Cardiac septum (tissue), 1 donor: ENCODE results near the gene LNX1. TPM values are rescaled to one million over a fixed set of nuclear protein-coding genes. Genes with fewer than 3 reads are reported as not detected.

Experiments
- DNase-seq: peaks from one replicate; pipeline ENCODE4 v3.0.0-alpha.2; 2020; ENCODE audit warnings: low spot score
- intact Hi-C: fragments of 100-400 bp; cut with DNase I; formaldehyde crosslinking; loops from one replicate; pipeline ENCODE4 v1.14.0; 2022
- total RNA-seq: library from RNA; stranded (reverse); fragmentation: NEBNext Ultra II Directional; extraction: Animal tissue kit (Norgen Biotek cat#: 25700); gene quantifications from one replicate; pipeline ENCODE4 v1.2.1, GENCODE V29; 2021
- donor health status: DM: no; HTN: no; CAD: no.

LNX1 gene
- total RNA-seq, 1 donor from 2014 or later: 1.8 TPM

DNA sequence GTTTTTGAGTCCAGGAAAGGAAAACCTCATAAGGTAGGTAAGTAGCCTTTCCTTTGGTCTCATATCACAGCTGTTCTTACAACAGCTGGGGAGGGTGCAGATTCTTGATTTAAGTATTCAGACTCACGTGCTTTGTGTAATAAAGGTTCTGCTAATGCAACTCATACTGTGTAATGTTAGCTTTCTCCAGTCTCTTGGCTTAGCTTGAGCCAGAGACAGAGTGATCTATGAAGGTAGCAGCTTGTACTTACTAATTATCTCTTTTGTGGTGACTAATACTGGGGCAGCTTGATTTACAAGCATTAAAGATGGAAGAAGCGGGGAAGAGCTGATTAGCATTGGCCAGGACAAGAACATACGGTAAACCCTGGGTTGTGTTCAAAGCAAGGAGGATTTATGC lies 80.3 kb downstream of the LNX1 start:
- intact Hi-C loops: no loop called here
- DNase-seq: no peak

DNA sequence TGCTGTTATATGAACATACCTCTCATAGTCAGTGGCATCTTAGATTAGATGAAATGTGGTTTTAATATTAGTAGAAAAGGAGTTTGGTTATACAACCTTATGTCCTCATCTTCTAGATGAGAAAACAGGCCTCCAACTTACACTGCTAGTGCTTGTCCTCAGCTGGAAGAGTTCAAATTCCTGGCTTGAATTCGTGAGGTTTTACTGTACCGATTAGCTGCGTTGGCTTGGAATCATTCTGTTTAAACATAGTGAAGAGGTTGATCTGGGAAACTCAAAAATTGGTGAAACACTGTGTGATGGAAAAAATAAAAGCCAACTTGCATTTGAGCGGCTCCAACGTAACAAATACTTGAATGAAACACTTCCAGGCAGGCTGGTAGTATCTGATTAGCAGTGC lies 81.0 kb downstream of the LNX1 start:
- no peak for DNase-seq

DNA sequence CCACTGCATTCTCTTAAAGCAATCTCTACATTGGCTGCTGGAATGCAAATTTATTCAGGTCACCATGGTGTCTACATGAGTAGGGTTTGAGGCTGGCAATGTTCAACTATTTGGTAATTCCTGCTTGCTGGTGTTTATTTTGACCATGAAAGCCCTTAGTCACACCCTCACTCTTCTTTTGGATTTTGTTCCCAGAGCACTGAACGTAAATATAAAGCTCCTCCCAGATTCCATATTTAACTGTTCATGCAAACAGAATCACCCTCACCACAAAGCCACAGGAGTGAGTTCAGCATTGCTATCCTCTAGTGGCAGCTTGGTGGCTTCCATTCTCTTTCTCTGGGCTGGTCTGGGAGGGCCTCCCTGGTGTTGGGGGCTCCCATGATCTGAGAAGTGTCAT lies 82.8 kb downstream of the LNX1 start:
- intact Hi-C loops: loop anchor here (5.0 to 10.0 kb wide), 3 partner anchors 194 to 709 kb away; no protein-coding TSS in a partner anchor
- DNase-seq: no peak

More for the DNA sequence above, 81.0 kb downstream of the LNX1 start:
- intact Hi-C loops: no loop called here

DNA sequence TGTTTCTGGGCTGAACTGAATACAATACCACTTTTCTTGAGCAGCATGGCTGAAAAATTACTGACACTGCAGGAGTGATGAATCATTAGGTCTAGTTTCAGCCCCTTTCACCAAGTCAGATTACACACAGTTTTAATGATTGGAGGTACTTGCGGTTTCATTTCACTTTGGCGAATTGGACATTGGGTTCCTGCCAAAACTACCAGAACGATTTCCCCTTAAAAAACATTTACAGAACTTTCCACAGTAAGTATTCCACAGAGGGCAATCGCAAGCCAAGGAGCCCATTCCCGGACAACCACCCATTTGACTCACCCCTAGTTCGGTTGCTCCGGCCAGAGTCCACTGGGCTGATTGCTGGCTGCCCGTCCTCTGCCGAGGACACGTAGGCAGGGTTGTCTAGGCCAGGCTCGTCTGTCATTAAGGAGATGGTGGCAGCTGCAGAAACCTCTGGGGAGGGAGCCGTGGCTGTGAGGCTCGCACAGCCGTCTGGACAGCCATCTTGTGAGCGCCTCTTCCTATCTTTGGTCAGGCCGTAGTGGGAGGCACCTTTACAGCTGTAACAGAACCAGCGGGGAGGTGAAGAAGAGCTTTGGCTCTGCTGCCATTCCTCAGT lies 83.5 kb downstream of the LNX1 start:
- intact Hi-C loops: loop anchor here (5.0 to 10.0 kb wide), 3 partner anchors 195 to 710 kb away; no protein-coding TSS in a partner anchor
- DNase-seq: peak; percentile 80

DNA sequence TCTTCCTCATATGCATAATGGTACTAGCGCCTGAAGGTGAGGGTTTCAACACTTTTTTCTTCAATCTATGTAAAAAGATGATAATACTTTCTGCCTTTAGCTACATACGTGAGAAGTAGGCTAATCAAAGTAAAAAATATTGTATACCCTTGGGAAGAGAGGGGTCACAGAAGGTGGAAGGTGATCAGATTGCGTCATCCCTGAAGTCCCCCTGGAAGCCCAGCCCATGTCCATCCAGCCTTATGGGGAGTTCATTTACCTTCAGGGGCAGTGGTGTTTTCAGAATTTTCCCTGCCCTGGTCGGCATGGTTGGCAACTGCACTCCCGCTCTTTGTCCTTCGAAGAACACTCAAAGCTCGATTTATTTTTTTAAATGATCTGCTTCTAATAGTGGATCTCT lies 84.2 kb downstream of the LNX1 start:
- DNase-seq: no peak
- intact Hi-C loops: loop anchor here (5.0 to 10.0 kb wide), 3 partner anchors 195 to 710 kb away; no protein-coding TSS in a partner anchor

DNA sequence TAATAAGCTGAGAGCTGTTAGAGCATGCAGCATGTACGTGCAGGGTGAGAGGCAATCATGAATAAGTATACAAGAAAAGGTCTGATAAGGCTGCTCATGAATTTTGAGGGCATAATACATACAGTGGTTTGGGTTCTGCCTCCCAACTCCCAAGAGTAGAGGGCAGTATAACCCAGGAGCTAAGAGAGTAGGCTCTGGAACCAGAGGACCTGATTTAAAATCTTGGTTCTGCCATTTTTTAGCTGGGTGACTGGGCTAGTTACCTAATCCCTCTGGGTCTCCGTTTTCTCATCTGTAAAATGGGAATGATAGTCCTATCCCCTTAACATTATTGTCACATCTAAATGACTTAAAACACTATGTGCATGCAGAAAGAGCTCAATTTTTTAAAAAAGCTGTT lies 85.3 kb downstream of the LNX1 start:
- intact Hi-C loops: loop anchor here (5.0 to 10.0 kb wide), 3 partner anchors 196 to 711 kb away; no protein-coding TSS in a partner anchor
- DNase-seq: no peak

DNA sequence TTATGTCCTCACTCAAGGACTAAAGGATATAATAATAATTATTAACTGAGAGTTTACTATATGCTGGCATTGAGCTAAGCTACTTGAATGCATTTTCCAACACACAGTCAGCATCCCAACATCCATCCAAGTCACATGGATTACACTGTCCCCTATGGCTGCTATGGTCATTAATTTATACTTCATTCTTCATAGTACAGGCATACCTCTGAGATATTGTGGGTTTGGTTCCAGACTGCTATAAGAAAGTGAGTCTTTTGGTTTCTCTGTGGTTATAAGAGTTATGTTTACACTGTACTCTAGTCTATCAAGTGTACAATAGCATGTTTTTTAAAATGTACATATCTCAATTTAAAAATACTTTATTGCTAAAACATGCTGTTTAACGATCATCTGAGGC lies 89.2 kb downstream of the LNX1 start:
- DNase-seq: no peak
- intact Hi-C loops: loop anchor here (10.0 kb wide), 1 partner anchor 353 kb away; no protein-coding TSS in a partner anchor

DNA sequence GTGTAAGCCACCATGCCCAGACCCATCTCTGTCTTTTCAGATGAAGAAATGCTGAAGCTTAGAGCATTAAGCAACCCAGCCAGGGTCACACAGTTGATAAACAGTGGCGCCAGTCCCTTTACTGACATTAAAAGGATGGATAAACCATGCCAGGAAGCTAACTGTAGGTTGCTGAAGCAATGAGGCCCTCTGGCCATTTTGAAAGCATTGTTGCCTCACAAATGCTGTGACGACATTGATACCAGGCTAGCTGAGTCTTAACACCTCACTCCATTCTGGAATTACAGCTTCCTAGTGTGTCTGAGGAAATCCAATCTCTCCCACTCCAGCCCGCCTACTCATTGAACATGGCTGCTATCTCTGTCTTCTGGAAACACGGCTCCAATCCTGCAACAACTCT lies 89.7 kb downstream of the LNX1 start:
- intact Hi-C loops: loop anchor here (10.0 kb wide), 1 partner anchor 353 kb away; no protein-coding TSS in a partner anchor
- no peak for DNase-seq

DNA sequence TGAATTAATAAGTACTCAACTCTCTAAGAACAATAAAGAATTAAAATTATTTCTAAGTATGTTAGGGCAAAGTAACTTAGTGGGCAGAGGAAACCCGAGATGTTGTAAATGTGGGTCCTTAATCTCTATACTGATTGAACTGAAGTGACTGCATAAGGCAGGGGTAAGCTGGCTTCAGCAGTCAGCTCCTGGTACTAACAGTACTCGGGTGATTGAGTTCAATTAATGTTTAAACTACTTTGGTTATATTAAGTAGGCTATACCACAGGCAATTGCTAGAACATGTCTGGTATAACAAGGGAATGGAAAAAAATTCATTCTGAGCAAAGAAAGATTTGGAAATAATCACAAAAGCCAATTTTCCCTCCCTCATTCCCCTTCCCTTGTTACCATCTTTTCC lies 90.7 kb downstream of the LNX1 start:
- no peak for DNase-seq
- intact Hi-C loops: loop anchor here (10.0 kb wide), 1 partner anchor 354 kb away; no protein-coding TSS in a partner anchor

DNA sequence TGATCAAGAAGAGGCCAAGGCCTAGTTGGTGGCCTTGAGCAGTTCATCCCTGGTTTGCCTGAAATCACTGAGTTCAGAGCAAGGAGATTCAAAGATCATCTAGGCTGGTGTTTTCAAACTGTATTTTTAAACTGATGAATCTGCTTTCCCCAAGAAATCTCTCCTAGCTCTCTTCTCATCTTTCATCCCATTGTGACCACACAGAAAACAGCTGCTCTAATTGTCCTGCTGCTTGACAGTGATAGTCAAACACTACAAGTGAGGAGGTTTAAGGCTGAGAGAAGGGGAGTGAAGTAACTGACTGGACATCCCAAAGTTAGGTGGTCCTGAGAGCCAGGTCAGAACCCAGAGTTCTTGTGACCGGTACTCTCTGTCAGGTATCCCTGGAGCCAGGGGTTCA lies 91.5 kb downstream of the LNX1 start:
- intact Hi-C loops: loop anchor here (5.0 to 10.0 kb wide), 2 partner anchors 355 to 408 kb away; no protein-coding TSS in a partner anchor

DNA sequence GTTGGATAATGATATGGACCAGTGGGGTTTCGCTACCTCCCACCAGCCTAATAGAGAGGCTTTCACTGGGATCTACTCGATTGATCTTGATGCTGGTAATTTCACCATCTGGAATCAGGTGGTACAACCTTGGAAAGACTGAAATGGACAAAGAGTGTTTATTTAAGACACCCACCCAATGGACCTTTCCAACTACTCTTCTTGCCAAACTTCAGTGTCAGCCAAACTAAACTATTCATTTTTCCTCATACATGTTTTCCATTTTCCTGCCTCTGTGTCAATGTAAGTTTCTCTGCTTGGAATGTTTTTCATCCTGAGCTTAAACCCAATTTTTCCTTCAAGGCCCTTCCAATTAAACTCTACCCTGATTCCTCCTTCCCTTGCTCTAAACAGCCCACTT lies 92.6 kb downstream of the LNX1 start:
- DNase-seq: no peak
- intact Hi-C loops: loop anchor here (5.0 kb wide), 1 partner anchor 409 kb away; no protein-coding TSS in a partner anchor

More for the DNA sequence above, 91.5 kb downstream of the LNX1 start:
- DNase-seq: no peak

DNA sequence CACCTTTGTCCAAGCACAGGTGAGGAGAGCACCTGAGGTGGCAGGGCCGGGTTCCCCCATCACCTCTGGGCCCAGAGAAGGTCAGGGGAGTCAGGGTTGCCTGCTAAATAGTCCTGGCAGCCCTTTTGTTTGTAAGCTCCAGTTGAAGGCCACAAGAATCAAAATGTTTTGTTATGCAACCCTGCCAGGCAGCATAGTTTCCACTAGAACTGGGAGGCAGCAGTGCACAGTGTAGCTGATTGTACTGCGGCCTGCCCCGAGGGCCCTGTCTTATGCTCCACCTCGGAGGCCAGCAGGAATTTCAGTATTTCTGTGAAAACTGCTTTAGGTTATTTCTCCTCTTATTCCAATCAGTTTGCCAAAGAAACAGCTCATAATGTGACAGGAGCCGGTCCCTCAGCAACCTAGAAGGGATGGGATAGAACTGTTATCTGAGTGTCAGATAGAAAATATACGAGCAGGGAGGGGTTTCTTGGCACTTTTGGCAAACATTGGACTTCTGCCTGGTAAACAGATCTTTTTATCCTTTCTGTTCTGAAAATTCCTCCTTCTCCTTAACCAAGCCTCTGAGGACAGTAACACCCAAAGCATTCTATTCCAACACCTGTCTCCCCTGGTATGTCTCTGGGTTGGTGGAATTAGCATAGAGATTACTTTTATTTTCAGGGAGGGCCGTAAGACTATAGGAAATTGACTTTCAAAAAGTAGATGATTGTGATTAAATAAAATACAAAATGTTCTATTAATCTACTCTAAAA lies 93.6 kb downstream of the LNX1 start:
- no peak for DNase-seq
- intact Hi-C loops: loop anchor here (5.0 kb wide), 1 partner anchor 410 kb away; no protein-coding TSS in a partner anchor

DNA sequence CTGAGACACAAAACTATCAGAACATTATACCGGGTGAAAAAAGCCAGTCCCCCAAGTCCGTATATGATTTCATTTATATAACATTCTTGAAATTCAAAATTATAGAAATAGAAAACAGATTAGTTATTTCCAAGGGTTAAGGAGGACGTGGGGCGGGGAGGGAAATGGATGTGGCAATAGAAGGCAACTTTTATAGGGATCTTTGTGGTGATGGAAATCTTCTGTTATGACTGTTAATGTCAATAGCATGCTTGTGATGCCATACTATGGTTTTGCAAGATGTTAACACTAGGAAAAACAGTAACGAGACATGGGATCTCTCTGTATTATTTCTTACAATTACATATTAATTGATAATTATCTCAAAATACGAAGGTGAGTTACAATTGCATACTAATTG lies 96.4 kb downstream of the LNX1 start:
- no peak for DNase-seq
- intact Hi-C loops: loop anchor here (5.0 kb wide), 1 partner anchor 412 kb away; no protein-coding TSS in a partner anchor

DNA sequence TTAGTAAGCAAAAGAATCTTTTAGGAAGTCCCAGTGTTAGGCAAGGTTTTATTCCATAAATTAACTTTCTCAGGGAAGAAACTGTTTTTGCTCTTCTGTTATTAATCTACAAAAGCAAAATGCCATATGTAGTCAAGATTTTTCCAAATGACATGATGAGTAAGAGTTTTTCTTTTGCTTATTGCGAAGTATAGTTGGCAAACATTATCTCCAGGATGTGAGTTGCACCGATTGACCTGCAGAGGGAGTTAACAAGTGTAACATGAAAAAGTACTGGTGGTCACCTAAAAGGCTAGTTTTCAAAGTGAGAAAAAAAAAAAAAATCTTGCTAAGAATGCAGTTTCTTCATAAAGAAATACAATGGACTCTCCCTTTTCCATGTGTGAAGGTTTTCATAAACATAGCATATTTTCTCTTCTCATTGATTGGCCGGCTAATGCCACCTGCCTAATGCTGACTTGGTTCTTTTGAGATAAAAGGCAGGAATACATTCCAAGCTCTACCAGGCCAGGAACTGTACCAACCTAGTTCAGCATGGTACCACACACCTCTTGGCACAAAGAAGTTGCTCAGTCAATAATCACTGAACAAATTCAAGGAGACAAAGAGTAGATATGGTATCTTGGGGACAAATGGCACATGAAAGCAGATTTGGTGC lies 100.2 kb downstream of the LNX1 start:
- intact Hi-C loops: no loop called here
- no peak for DNase-seq

DNA sequence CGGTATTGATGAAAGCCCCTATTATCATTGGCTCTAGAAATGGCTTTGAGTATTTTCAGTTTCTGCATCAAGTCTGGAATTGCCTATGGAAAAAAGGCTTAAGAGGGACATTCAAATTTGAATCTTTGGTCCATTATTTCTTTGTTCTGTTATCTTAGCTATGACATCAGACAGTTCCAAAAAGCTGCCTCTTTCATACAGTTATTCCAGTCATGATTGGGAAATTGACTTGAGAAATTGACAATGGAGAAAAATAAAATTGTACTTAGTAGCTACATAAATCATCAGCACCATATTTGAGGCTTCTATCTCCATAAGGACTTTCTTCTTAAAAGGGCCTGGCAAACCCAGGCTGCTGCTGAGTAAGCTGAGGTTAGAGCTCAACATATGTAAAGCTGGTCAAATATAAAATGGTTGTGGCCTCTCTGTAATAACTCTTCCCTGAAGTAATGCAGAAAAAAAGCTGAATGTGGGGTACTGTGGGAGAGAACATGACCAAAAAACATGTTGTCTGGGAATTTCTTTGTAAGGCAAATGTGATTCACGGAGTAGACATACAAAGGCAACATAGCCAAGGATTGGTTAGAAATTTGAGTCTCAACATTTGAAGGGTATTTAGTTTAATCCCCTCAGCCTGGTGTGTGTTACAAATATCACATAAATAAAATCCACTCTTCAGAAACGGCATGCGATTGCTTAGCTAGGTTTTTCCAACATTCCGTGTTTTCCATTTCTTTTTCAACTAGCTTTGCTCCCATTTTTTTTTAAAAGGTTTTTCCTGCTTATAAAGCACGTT lies 100.9 kb downstream of the LNX1 start:
- intact Hi-C loops: no loop called here
- DNase-seq: no peak

DNA sequence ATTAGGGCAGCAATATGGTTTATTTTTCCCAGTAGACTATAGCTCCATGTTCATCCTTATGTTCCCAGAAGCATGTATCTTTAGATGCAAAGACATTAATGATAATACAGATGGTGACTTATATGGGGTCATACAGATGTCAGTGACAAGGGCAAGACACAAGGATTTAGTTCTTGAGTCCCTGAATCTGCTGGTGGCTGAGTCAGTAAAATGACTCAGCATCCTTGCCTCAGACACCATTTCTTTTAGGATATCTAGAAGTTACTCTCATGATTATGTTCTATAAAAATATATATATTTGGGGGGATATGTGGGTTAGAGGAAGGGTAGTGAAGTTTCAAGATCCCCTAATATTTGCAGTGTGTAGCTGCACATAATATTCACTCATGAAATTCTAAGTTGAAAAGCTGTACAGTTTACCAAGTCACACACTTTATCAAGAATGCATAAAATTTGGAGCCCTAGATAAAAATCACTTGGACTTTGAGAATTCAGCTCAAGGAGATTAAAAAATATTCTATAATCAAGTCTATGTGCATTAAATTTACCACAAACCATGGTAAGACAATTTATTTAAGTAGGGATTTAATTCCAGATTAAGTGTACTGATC lies 101.9 kb downstream of the LNX1 start:
- DNase-seq: no peak
- intact Hi-C loops: loop anchor here (5.0 kb wide), 1 partner anchor 728 kb away; no protein-coding TSS in a partner anchor

DNA sequence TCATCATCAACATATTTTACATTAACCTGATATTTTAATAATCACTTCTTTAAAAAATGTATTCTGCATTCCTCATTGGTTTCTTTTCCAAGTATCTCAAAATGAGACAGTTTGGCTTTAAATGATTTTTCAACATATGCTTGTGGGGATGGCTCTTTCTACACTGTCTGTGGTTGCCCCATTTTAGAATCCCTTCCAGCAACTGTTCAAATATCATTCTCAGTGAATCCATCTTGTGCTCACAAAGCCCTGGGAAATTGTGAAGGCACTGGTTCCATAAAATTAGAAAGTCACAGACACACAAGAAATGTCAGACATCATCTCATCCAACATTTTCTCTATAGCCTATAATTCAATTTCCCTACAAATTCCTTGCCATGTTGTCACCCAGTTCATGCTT lies 103.5 kb downstream of the LNX1 start:
- DNase-seq: no peak
- intact Hi-C loops: loop anchor here (5.0 kb wide), 1 partner anchor 730 kb away; no protein-coding TSS in a partner anchor

DNA sequence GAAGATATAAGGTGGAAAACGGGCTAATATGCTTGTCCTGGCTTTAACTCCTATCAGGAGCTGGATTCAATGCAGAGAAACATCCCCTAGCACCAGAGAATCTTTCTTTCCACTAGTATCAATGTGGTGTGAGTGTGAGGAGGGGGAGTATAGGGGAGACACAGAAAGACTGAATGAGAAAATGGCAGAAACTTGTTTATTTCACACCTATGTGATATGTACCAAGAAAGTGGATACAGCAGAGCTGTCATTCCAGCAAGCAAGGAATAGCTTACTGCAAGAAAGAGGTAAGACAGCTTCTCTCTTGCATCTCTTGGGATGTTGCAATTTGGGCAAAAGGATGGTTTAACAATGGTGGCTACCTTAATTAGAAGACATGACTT lies 105.6 kb downstream of the LNX1 start:
- DNase-seq: no peak
- intact Hi-C loops: loop anchor here (5.0 kb wide), 1 partner anchor 732 kb away; no protein-coding TSS in a partner anchor
